Measurements from ENCODE around the gene NINL. TPM values are rescaled to one million over a fixed set of nuclear protein-coding genes. Genes with fewer than 3 reads are reported as not detected.

The NINL gene
- total and polyA plus RNA-seq, 10 donors, result 3.1 to 16.1 (median 8.1) TPM

DNA sequence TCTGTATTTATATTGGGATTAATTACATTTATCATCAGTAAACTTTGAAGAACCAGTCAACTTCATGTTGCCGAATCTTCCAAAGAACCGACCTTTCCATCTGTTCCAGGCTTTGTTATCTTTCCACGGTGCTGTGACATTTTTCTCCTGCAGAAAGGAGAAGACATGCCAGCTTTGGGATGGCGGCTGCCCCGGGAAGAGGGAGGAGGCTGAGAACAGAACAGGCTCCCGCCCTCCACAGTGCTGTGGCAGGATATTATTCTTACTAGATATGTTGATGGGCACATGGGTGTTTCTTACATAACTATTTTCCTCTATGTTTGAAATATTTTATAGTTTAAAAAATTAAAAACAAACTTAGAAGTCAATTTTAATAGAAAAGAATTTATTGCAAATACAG, 133.0 kb downstream of the NINL start:
- no peak for TF ChIP-seq POLR2AphosphoS5 (IDR thresholded peaks at IDR 0.05)
- TF ChIP-seq, protein P1, sequence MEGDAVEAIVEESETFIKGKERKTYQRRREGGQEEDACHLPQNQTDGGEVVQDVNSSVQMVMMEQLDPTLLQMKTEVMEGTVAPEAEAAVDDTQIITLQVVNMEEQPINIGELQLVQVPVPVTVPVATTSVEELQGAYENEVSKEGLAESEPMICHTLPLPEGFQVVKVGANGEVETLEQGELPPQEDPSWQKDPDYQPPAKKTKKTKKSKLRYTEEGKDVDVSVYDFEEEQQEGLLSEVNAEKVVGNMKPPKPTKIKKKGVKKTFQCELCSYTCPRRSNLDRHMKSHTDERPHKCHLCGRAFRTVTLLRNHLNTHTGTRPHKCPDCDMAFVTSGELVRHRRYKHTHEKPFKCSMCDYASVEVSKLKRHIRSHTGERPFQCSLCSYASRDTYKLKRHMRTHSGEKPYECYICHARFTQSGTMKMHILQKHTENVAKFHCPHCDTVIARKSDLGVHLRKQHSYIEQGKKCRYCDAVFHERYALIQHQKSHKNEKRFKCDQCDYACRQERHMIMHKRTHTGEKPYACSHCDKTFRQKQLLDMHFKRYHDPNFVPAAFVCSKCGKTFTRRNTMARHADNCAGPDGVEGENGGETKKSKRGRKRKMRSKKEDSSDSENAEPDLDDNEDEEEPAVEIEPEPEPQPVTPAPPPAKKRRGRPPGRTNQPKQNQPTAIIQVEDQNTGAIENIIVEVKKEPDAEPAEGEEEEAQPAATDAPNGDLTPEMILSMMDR (IDR thresholded peaks at IDR 0.05 in 8 of 11, conservative IDR thresholded peaks at IDR 0.05 in 3 of 11), result no peak
- TF ChIP-seq POLR2A (IDR thresholded peaks at IDR 0.05), result no peak
- Histone ChIP-seq H3K9me3 (peaks cover 0 to 6% (median 0%) of the 10 kb centered on the region in 8 donors), H3K27me3 (replicated peaks in 1 of 7) (no peaks in the 10 kb centered on the region), H3K4me3 (no peak overlapping the region), H3K4me1 (no peaks in the 10 kb centered on the region), H3K36me3 (peaks cover 0 to 48% (median 7%) of the 10 kb centered on the region in 6 donors), H3K27ac (no peak overlapping the region)
- 93 to 96% (median 94%) methylated on average over 6 of the region's 6 CpGs for WGBS, 5 donors
- no peak for DNase-seq
- intact Hi-C loops (cut with DNase I; ENCODE audit: low total_unique reads), result no loop called here

DNA sequence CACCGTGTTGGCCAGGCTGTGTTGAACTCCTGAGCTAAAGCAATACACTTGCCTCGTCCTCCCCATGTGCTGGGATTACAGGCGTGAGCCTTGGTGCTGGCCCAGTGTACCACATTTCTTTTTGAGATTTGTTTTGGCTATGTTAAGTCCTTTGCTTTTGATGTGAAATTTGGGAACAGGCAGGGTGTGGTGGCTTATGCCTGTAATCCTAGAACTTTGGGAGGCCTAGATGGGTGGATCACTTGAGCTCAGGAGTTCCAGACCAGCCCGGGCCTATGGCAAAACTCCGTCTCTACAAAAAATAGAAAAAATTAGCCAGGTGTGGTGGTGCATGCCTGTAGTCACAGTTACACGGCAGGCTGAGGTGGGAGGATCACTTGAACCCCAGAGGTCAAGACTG, 137.7 kb downstream of the NINL start:
- TF ChIP-seq POLR2A (IDR thresholded peaks at IDR 0.05) (no peak), POLR2AphosphoS5 (IDR thresholded peaks at IDR 0.05) (no peak)
- TF ChIP-seq, protein P1 (IDR thresholded peaks at IDR 0.05 in 8 of 11, conservative IDR thresholded peaks at IDR 0.05 in 3 of 11), result no peak
- DNase-seq, result peak; percentile 5
- intact Hi-C loops (cut with DNase I; ENCODE audit: low total_unique reads), result no loop called here
- Histone ChIP-seq H3K27me3 (replicated peaks in 1 of 7) (no peaks in the 10 kb centered on the region), H3K9me3 (peaks cover 0 to 6% (median 0%) of the 10 kb centered on the region in 8 donors), H3K4me3 (no peak overlapping the region), H3K36me3 (peaks cover 0 to 47% (median 0%) of the 10 kb centered on the region in 6 donors), H3K4me1 (no peaks in the 10 kb centered on the region), H3K27ac (no peak overlapping the region)
- 79 to 97% (median 87%) methylated on average over 6 of the region's 6 CpGs for WGBS, 5 donors

DNA sequence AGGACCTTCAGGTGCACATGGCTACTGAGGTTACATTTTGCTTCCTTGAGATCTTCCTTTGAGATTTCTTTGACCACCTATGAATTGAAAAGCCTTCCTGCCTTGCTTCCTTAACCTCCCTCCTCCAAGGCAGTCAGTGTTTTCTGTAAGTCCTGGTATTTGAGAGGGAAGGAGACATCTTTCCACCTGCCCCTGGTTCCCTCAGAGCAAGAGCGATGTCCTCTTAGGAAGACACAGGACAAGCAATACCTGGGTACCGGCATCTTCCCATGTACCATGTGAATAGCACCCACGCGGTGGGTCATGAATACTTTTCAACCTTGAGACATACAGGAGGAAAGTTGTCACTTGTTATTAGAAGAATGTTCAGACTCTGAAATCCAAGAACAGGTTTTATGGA, 140.8 kb downstream of the NINL start:
- Histone ChIP-seq H3K9me3 (peaks cover 0 to 6% (median 0%) of the 10 kb centered on the region in 8 donors), H3K36me3 (peaks cover 0 to 41% (median 0%) of the 10 kb centered on the region in 6 donors), H3K4me1 (peaks cover 0 to 3% (median 0%) of the 10 kb centered on the region in 6 donors), H3K27ac (no peak overlapping the region), H3K4me3 (no peak overlapping the region), H3K27me3 (replicated peaks in 1 of 7) (no peaks in the 10 kb centered on the region)
- intact Hi-C loops (cut with DNase I; ENCODE audit: low total_unique reads), result no loop called here
- DNase-seq, result peak; percentile 6
- 98 to 100% (median 99%) methylated on average over 4 of the region's 4 CpGs for WGBS, 5 donors
- TF ChIP-seq POLR2A (IDR thresholded peaks at IDR 0.05), result no peak
- no peak for TF ChIP-seq POLR2AphosphoS5 (IDR thresholded peaks at IDR 0.05)
- TF ChIP-seq, protein P1 (IDR thresholded peaks at IDR 0.05 in 8 of 11, conservative IDR thresholded peaks at IDR 0.05 in 3 of 11), result no peak

DNA sequence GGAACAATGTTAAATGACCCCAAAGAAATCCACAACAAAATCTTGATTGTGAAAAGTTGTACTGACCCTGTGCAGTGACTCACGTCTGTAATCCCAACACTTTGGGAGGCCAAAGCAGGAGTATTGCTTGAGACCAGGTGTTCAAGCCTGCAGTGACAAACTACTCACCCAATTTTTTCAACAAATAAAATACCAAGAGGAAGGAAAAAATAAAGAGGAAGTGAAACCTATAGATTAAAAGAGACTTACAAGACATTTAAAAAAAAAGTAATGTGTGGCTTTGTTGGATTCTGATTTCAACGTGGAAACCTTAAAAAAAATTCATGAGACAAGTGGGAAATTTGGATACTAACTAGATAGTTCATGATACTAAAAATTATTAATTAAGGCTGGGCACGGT, 146.0 kb downstream of the NINL start:
- Histone ChIP-seq H3K9me3 (no peaks in the 10 kb centered on the region), H3K4me1 (peaks cover 0 to 9% (median 2%) of the 10 kb centered on the region in 6 donors), H3K27me3 (replicated peaks in 1 of 7) (no peaks in the 10 kb centered on the region), H3K27ac (no peak overlapping the region), H3K36me3 (peaks cover 0 to 8% (median 0%) of the 10 kb centered on the region in 6 donors), H3K4me3 (no peak overlapping the region)
- WGBS, 5 donors, result 49 to 60% (median 53%) methylated on average over 3 of the region's 3 CpGs
- TF ChIP-seq, protein P1 (IDR thresholded peaks at IDR 0.05 in 8 of 11, conservative IDR thresholded peaks at IDR 0.05 in 3 of 11), result no peak
- TF ChIP-seq POLR2A (IDR thresholded peaks at IDR 0.05) (no peak), POLR2AphosphoS5 (IDR thresholded peaks at IDR 0.05) (no peak)
- DNase-seq, result no peak
- intact Hi-C loops (cut with DNase I; ENCODE audit: low total_unique reads), result no loop called here

Data from spleen (tissue), 11 donors.